ENCODE measurements around the gene CST5.
"Not testable (repeated sequence)": the region's sequence is repeated elsewhere in the genome, so short reads cannot be mapped to it uniquely, and the experiment has no call there.

Gene CST5

GRCh38 chr20:23835716-23836115 is 43.8 kb downstream of the CST5 start:
- no peak for DNase-seq

DNA sequence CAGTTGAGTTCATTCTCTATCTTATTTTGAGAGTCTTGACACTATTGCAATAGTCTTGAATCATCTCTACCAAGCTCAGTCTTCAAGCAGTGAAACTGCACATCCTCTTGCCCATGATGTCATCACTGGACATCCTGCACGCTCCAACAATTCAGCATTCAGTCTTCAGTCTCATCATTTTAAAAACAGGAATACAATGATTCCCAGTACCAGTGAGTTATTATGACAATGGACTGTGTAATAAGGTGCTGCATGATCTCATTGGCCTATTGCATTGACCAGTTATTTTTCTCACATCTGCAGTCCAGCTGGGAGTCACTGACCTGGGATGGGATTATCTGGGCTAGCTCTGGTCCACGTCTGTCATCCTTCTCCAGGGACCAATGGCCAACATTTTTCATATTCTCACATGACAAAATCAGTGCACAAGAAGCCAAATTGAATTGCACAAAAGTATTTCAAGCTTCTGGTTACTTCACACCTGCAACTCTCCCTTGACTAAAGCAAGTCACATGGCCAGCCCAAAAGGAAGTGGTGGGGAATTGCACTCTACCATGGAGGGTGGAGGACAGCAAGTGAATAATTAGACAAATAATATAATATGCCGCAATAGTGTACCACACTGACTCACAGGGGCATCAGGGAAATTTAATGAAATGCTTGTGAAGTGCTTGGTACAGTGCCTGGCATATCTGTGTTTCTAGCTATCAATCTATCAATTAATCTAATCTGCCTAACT is 46.6 kb downstream of the CST5 start:
- DNase-seq = no peak

GRCh38 chr20:23831961-23832360 is 47.6 kb downstream of the CST5 start:
- DNase-seq = not testable (repeated sequence)

DNA sequence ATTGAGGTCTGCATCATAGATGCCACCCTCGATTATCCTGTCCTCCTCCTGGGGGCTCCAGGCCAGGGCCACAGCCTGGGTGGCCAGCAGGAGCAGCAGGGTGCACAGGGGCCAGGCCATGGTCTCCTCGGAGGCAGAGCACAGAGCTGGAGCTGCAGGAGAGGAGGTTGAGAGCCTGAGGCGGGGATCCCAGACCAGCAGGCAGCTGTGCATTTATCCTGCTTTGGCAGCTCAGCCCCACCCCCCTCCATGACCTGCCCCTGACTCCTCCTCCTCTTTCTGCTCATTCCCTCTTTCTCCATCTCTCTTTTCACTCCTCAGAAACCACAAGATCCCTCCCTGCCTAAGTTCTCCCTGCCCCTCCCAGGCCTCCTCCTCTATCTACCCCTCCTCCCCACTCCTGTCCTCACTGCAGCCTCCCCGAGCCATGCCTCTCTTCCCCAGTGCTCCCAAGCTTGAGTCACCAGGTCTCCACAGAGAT is 53.0 kb downstream of the CST5 start, which contains the start of gene CST2:
CST2 (minus strand) TSS at position 189 of the 481 bp plus-strand sequence; CDS start at position 120, 69 bp downstream.
- DNase-seq = no peak

Data from C1 segment of cervical spinal cord (tissue), 14 donors.